Breast epithelium (tissue), 4 donors: ENCODE measurements around the gene PAIP2. TPM values are rescaled to one million over a fixed set of nuclear protein-coding genes. Genes with fewer than 3 reads are reported as not detected.
A peak's percentile ranks its signal among the peaks of the same experiment; 100 is the strongest.

Experiments used
- DNase-seq, 2 donors: peaks; one replicate each; pipeline ENCODE4 v3.0.0-alpha.2; 2019; ENCODE audit warnings: low spot score in 2 of 2
- H3K27ac ChIP-seq, 2 donors: fragments of 200-600 bp; sonication (generic) in 1 of 2; one replicate each; pipeline ENCODE4 v1.5.1; 2016 to 2019; ENCODE audit warnings: mild to moderate bottlenecking in 1 of 2
- H3K27me3 ChIP-seq, 2 donors: fragments of 200-600 bp; sonication (generic) in 1 of 2; one replicate each; pipeline versions ENCODE4 v1.5.1 to v1.6.0; 2017 to 2019; ENCODE audit warnings: control low read depth in 1 of 2, mild to moderate bottlenecking in 1 of 2
- H3K36me3 ChIP-seq: fragments of 200-600 bp; one replicate; pipeline ENCODE4 v1.5.1; 2019
- H3K4me1 ChIP-seq, 2 donors: fragments of 200-600 bp; sonication (generic); one replicate each; pipeline ENCODE4 v1.5.1; 2016 to 2019; ENCODE audit warnings: control low read depth in 1 of 2
- H3K4me3 ChIP-seq, 3 donors: fragments of 200-600 bp; sonication (generic); 1 replicate in 2 of 3; 2 replicates in 1 of 3; pipeline ENCODE4 v1.5.1; 2016 to 2019; ENCODE audit warnings: mild to moderate bottlenecking in 3 of 3, moderate library complexity in 2 of 3
- H3K9me3 ChIP-seq, 2 donors: fragments of 200-600 bp; sonication (generic) in 1 of 2; one replicate each; pipeline ENCODE4 v1.5.1; 2016 to 2019; ENCODE audit warnings: control low read depth in 1 of 2
- POLR2A ChIP-seq: fragments of 450-650 bp; IDR thresholded peaks from one replicate; pipeline ENCODE4 v1.6.1; 2016; ENCODE audit warnings: antibody characterized with exemption, mild to moderate bottlenecking, moderate library complexity
- POLR2AphosphoS5 ChIP-seq, 3 donors: sonication (generic); formaldehyde crosslinking; IDR thresholded peaks; one replicate each; pipeline ENCODE4 v1.6.1; 2017; ENCODE audit warnings: antibody characterized with exemption in 3 of 3
- intact Hi-C: fragments of 100-400 bp; cut with DNase I; formaldehyde crosslinking; loops from one replicate; pipeline ENCODE4 v1.15.1; 2023; ENCODE audit warnings: low total_unique reads
- total RNA-seq, 3 donors: library from RNA; depleted of rRNA; stranded (reverse); fragments of >200 nt; gene quantifications; one replicate each; pipeline ENCODE4 v1.1.0, GENCODE V29; 2016
- TF ChIP-seq, protein P1 (sequence below), 3 donors: fragments of 450-650 bp; IDR thresholded peaks; one replicate each; pipeline ENCODE4 v1.5.1; 2016 to 2017; ENCODE audit warnings: antibody characterized with exemption in 3 of 3, mild to moderate bottlenecking in 3 of 3, moderate library complexity in 3 of 3

Gene PAIP2
- total RNA-seq, 3 donors from 2014 or later = 86.3 to 95.4 (median 95.0) TPM

GRCh38 chr5:139418793-139419192 lies 77.1 kb downstream of the PAIP2 start:
- TF ChIP-seq POLR2AphosphoS5 (IDR thresholded peaks at IDR 0.05) = no peak
- no peak for TF ChIP-seq POLR2A
- TF ChIP-seq, protein P1, sequence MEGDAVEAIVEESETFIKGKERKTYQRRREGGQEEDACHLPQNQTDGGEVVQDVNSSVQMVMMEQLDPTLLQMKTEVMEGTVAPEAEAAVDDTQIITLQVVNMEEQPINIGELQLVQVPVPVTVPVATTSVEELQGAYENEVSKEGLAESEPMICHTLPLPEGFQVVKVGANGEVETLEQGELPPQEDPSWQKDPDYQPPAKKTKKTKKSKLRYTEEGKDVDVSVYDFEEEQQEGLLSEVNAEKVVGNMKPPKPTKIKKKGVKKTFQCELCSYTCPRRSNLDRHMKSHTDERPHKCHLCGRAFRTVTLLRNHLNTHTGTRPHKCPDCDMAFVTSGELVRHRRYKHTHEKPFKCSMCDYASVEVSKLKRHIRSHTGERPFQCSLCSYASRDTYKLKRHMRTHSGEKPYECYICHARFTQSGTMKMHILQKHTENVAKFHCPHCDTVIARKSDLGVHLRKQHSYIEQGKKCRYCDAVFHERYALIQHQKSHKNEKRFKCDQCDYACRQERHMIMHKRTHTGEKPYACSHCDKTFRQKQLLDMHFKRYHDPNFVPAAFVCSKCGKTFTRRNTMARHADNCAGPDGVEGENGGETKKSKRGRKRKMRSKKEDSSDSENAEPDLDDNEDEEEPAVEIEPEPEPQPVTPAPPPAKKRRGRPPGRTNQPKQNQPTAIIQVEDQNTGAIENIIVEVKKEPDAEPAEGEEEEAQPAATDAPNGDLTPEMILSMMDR (IDR thresholded peaks at IDR 0.05) = no peak
- peak overlapping the region in 1 of 2 donors; percentile 23 for H3K27ac ChIP-seq
- no peaks in the 10 kb centered on the region for H3K36me3 ChIP-seq
- no peak overlapping the region for H3K4me3 ChIP-seq
- peaks cover 4 to 12% of the 10 kb centered on the region in 2 donors for H3K4me1 ChIP-seq
- DNase-seq = no peak
- intact Hi-C loops = loop anchor here (5.0 kb wide), 1 partner anchor 99 kb away; no protein-coding TSS in a partner anchor
- H3K9me3 ChIP-seq = no peaks in the 10 kb centered on the region
- H3K27me3 ChIP-seq = no peaks in the 10 kb centered on the region

Other genes with a start within 250 kb of the PAIP2 start
- gene SIL1, start 143.5 kb upstream of the PAIP2 start, total RNA-seq = 10 to 100 TPM; 29.9 to 63.9 (median 48.2) TPM
- 100 to 1,000 TPM; 213 to 349 (median 279) TPM for gene MATR3, start 48.1 kb upstream of the PAIP2 start, total RNA-seq
- gene SLC23A1, start 41.4 kb downstream of the PAIP2 start, total RNA-seq = 1 to 10 TPM in 1 of 3 donors, under 1 TPM in 1, not detected in 1; 0.33 to 1.0 TPM
- 10 to 100 TPM in 1 of 3 donors, 1 to 10 TPM in 1, not detected in 1; 8.6 to 35.4 TPM for gene MZB1, start 48.1 kb downstream of the PAIP2 start, total RNA-seq
- gene PROB1, start 53.2 kb downstream of the PAIP2 start, total RNA-seq = 1 to 10 TPM in 1 of 3 donors, under 1 TPM in 2; 0.32 to 1.3 (median 0.73) TPM
- gene SPATA24, start 62.2 kb downstream of the PAIP2 start, total RNA-seq = 1 to 10 TPM in 2 of 3 donors, under 1 TPM in 1; 0.98 to 2.4 (median 2.2) TPM
- 1 to 10 TPM; 5.4 to 9.5 (median 7.6) TPM for gene DNAJC18, start 97.7 kb downstream of the PAIP2 start, total RNA-seq
- gene ECSCR, start 120.9 kb downstream of the PAIP2 start, total RNA-seq = 10 to 100 TPM in 2 of 3 donors, 1 to 10 TPM in 1; 6.6 to 39.3 (median 17.4) TPM
- gene SMIM33, start 129.2 kb downstream of the PAIP2 start, total RNA-seq = not detected
- 10 to 100 TPM; 22.0 to 47.9 (median 39.0) TPM for gene STING1, start 140.9 kb downstream of the PAIP2 start, total RNA-seq
- gene UBE2D2, start 219.5 kb downstream of the PAIP2 start, total RNA-seq = 10 to 100 TPM; 55.1 to 68.3 (median 58.1) TPM